SK-N-SH (cell line): ENCODE data around the gene POU2AF1. TPM values are rescaled to one million over a fixed set of nuclear protein-coding genes. Genes with fewer than 3 reads are reported as not detected.

ENCODE experiments used
- CTCF ChIA-PET: fragments of 300-600, 350-600 bp; formaldehyde crosslinking; extraction: SDS; loops from one replicate; lab custom pipeline; 2021; lab: Yijun Ruan, JAX
- POLR2A ChIA-PET: fragments of 350-600 bp; sonication (Branson Sonifier 250); formaldehyde crosslinking; extraction: SDS; loops from one replicate; lab custom pipeline; 2020; ENCODE audit warnings: antibody characterized with exemption, inconsistent platforms; lab: Yijun Ruan, JAX
- DNase-seq: peaks from one replicate; pipeline ENCODE4 v3.0.0; 2012
- H2AFZ ChIP-seq: fragments of 200-600 bp; sonication (generic); 2 replicates; pipeline ENCODE4 v1.8.1; 2016; ENCODE audit warnings: antibody characterized with exemption, mild to moderate bottlenecking, low read depth
- H3F3A ChIP-seq: fragments of 200-600 bp; sonication (generic); replicated peaks from 2 replicates; pipeline ENCODE3; 2016; ENCODE audit warnings: antibody characterized with exemption, mild to moderate bottlenecking; ENCODE audit not compliant: insufficient read depth
- H3K27ac ChIP-seq, 2 experiments: fragments of 200-500 bp in 1 of 2; fragments of 200-600 bp in 1 of 2; sonication (Bioruptor generic) in 1 of 2; sonication (generic), shearing (Covaris generic) in 1 of 2; 2 replicates each; pipeline versions ENCODE4 v1.5.1 to v1.6.1; 2014 to 2016; ENCODE audit warnings: low read depth in 2 of 2, inconsistent platforms in 1 of 2, low read length in 1 of 2, mild to moderate bottlenecking in 1 of 2, mixed read lengths in 1 of 2
- H3K27me3 ChIP-seq: fragments of 200-600 bp; sonication (generic), shearing (Covaris generic); 2 replicates; pipeline ENCODE4 v1.6.1; 2016; ENCODE audit warnings: mixed run types; ENCODE audit not compliant: insufficient read depth
- H3K36me3 ChIP-seq, 2 experiments: fragments of 200-500 bp in 1 of 2; fragments of 200-600 bp in 1 of 2; sonication (Bioruptor generic) in 1 of 2; sonication (generic) in 1 of 2; replicated peaks in 1 of 2; 2 replicates each; pipeline versions ENCODE3 to v1.5.1; 2014 to 2016; ENCODE audit warnings: low read length in 1 of 2, mild to moderate bottlenecking in 1 of 2; ENCODE audit not compliant: insufficient read depth in 2 of 2, control insufficient read depth in 1 of 2
- H3K4me1 ChIP-seq, 2 experiments: fragments of 200-500 bp in 1 of 2; fragments of 200-600 bp in 1 of 2; sonication (Bioruptor generic) in 1 of 2; sonication (generic), shearing (Covaris generic) in 1 of 2; 2 replicates each; pipeline versions ENCODE4 v1.5.1 to v1.6.1; 2014 to 2016; ENCODE audit warnings: low read depth in 1 of 2, low read length in 1 of 2, mixed run types in 1 of 2; ENCODE audit not compliant: insufficient read depth in 2 of 2, control insufficient read depth in 1 of 2
- H3K4me2 ChIP-seq: fragments of 200-600 bp; sonication (generic), shearing (Covaris generic); 2 replicates; pipeline ENCODE4 v1.6.1; 2017; ENCODE audit warnings: mixed run types
- H3K4me3 ChIP-seq, 2 experiments: fragments of 200-500 bp in 1 of 2; fragments of 200-600 bp in 1 of 2; sonication (Bioruptor generic) in 1 of 2; sonication (generic), shearing (Covaris generic) in 1 of 2; 2 replicates each; pipeline versions ENCODE4 v1.5.1 to v1.8.1; 2014 to 2016; ENCODE audit warnings: low read depth in 2 of 2, inconsistent platforms in 1 of 2, low read length in 1 of 2, mild to moderate bottlenecking in 1 of 2, mixed read lengths in 1 of 2, moderate library complexity in 1 of 2
- H3K79me2 ChIP-seq: fragments of 200-600 bp; sonication (generic); 2 replicates; pipeline ENCODE4 v1.8.1; 2017; ENCODE audit warnings: mild to moderate bottlenecking; ENCODE audit not compliant: insufficient read depth
- H3K9ac ChIP-seq: fragments of 200-600 bp; sonication (generic); 2 replicates; pipeline ENCODE4 v1.6.1; 2017; ENCODE audit warnings: mixed run types
- H3K9me2 ChIP-seq: fragments of 200-600 bp; sonication (generic); 2 replicates; pipeline ENCODE4 v1.6.1; 2017; ENCODE audit warnings: mixed run types
- H3K9me3 ChIP-seq: fragments of 200-600 bp; sonication (generic); 2 replicates; pipeline ENCODE4 v1.6.1; 2017; ENCODE audit warnings: mixed run types, mild to moderate bottlenecking, moderate library complexity
- H4K20me1 ChIP-seq: fragments of 200-600 bp; sonication (generic); 2 replicates; pipeline ENCODE4 v1.6.1; 2017; ENCODE audit warnings: mild to moderate bottlenecking, mixed run types; ENCODE audit not compliant: insufficient read depth
- CHD2 ChIP-seq: fragments of 150-350 bp; IDR thresholded peaks from 2 replicates; pipeline ENCODE4 v1.6.1; 2018; ENCODE audit warnings: low read length; ENCODE audit not compliant: partially characterized antibody
- EP300 ChIP-seq, 2 experiments: IDR thresholded peaks; 2 replicates each; pipeline versions ENCODE4 v1.4.0 to v1.6.1; 2012; ENCODE audit warnings: borderline replicate concordance in 1 of 2, low read depth in 1 of 2, low read length in 1 of 2
- FOXM1 ChIP-seq: IDR thresholded peaks from 2 replicates; pipeline ENCODE4 v1.4.0; 2012; ENCODE audit warnings: low read depth, mild to moderate bottlenecking
- GABPA ChIP-seq: IDR thresholded peaks from 2 replicates; pipeline ENCODE4 v1.4.0; 2012; ENCODE audit warnings: low read depth, mild to moderate bottlenecking
- GATA2 ChIP-seq: sonication (generic); formaldehyde crosslinking; IDR thresholded peaks from 2 replicates; pipeline ENCODE4 v1.5.0; 2020; ENCODE audit warnings: mild to moderate bottlenecking, missing genetic modification reagents
- JUND ChIP-seq: IDR thresholded peaks from 2 replicates; pipeline ENCODE4 v1.4.0; 2012
- MAX ChIP-seq: IDR thresholded peaks from 2 replicates; pipeline ENCODE4 v1.4.0; 2012; ENCODE audit warnings: low read depth
- MXI1 ChIP-seq: IDR thresholded peaks from 2 replicates; pipeline ENCODE4 v1.6.1; 2012; ENCODE audit warnings: mild to moderate bottlenecking, low read depth, low read length, improper control_type of control experiment
- NFIC ChIP-seq: IDR thresholded peaks from 2 replicates; pipeline ENCODE4 v1.4.0; 2012; ENCODE audit warnings: borderline replicate concordance
- NRF1 ChIP-seq: IDR thresholded peaks from 2 replicates; pipeline ENCODE4 v1.6.1; 2012; ENCODE audit warnings: low read depth, mild to moderate bottlenecking, low read length
- PBX3 ChIP-seq: IDR thresholded peaks from 2 replicates; pipeline ENCODE4; 2012
- REST ChIP-seq: IDR thresholded peaks from 2 replicates; pipeline ENCODE4 v1.6.1; 2012; ENCODE audit warnings: mild to moderate bottlenecking, low read depth, low read length, moderate library complexity
- RFX5 ChIP-seq: IDR thresholded peaks from 2 replicates; pipeline ENCODE4 v1.6.1; 2012; ENCODE audit warnings: mild to moderate bottlenecking, improper control_type of control experiment, low read length
- SMC3 ChIP-seq: IDR thresholded peaks from 2 replicates; pipeline ENCODE4 v1.6.1; 2012; ENCODE audit warnings: low read depth, low read length, improper control_type of control experiment
- TAF1 ChIP-seq: IDR thresholded peaks from 2 replicates; pipeline ENCODE4 v1.6.1; 2012; ENCODE audit warnings: low read depth, mild to moderate bottlenecking, low read length, moderate library complexity, borderline replicate concordance
- TEAD4 ChIP-seq: IDR thresholded peaks from 2 replicates; pipeline ENCODE4 v1.4.0; 2012; ENCODE audit warnings: mild to moderate bottlenecking, borderline replicate concordance; ENCODE audit not compliant: insufficient read depth
- ZBTB33 ChIP-seq: IDR thresholded peaks from 2 replicates; pipeline ENCODE4 v1.4.0; 2012; ENCODE audit warnings: low read depth, borderline replicate concordance
- WGBS: methylation state at CpG from one replicate; pipeline ENCODE4 v1.1.6; 2017; ENCODE audit warnings: low lambda C conversion rate; 5-methylcytosine and 5-hydroxymethylcytosine counted together
- polyA plus RNA-seq, 3 experiments: library from polyadenylated mRNA; depleted of rRNA; stranded (reverse); fragments of >200 nt; gene quantifications; 2 replicates each; pipeline ENCODE4 v1.2.3, GENCODE V29; 2012
- TF ChIP-seq, protein P1 (sequence below): fragments of 200-600 bp; sonication (generic); IDR thresholded peaks from 2 replicates; pipeline ENCODE4 v1.6.1; 2017; ENCODE audit warnings: antibody characterized with exemption, mild to moderate bottlenecking, moderate library complexity
- TF ChIP-seq, protein P2 (sequence below): IDR thresholded peaks from 2 replicates; pipeline ENCODE4 v1.4.0; 2012; ENCODE audit warnings: low read depth, borderline replicate concordance
- TF ChIP-seq, protein P3 (sequence below): fragments of 150-350 bp; IDR thresholded peaks from 2 replicates; pipeline ENCODE4 v1.6.1; 2016; ENCODE audit warnings: mild to moderate bottlenecking, low read depth, low read length

The POU2AF1 gene
- polyA plus RNA-seq, 1 of the 3 experiments (the other 2 are of a cell fraction): 0.07 TPM

GRCh38 chr11:111414936-111415335 lies 35.9 kb upstream of the POU2AF1 start:
- Histone ChIP-seq H3K4me1 (no peaks in the 10 kb centered on the region; a peak in 1 of 4 replicates), H3F3A (no peaks in the 10 kb centered on the region), H3K9me2 (no peaks in the 10 kb centered on the region), H3K79me2 (no peaks in the 10 kb centered on the region), H3K27ac (no peak overlapping the region), H3K9me3 (no peaks in the 10 kb centered on the region), H4K20me1 (no peaks in the 10 kb centered on the region), H3K27me3 (no peaks in the 10 kb centered on the region; the same call in 1 of the 2 replicates), H3K36me3 (no peaks in the 10 kb centered on the region), H3K4me3 (no peak overlapping the region), H2AFZ (no peak overlapping the region), H3K4me2 (no peak overlapping the region), H3K9ac (no peak overlapping the region)
- TF ChIP-seq, protein P1, sequence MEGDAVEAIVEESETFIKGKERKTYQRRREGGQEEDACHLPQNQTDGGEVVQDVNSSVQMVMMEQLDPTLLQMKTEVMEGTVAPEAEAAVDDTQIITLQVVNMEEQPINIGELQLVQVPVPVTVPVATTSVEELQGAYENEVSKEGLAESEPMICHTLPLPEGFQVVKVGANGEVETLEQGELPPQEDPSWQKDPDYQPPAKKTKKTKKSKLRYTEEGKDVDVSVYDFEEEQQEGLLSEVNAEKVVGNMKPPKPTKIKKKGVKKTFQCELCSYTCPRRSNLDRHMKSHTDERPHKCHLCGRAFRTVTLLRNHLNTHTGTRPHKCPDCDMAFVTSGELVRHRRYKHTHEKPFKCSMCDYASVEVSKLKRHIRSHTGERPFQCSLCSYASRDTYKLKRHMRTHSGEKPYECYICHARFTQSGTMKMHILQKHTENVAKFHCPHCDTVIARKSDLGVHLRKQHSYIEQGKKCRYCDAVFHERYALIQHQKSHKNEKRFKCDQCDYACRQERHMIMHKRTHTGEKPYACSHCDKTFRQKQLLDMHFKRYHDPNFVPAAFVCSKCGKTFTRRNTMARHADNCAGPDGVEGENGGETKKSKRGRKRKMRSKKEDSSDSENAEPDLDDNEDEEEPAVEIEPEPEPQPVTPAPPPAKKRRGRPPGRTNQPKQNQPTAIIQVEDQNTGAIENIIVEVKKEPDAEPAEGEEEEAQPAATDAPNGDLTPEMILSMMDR: no peak
- TF ChIP-seq PBX3: no peak
- TF ChIP-seq FOXM1: no peak
- no peak for TF ChIP-seq GABPA
- TF ChIP-seq EP300 (IDR thresholded peaks at IDR 0.05; ENCODE audit: borderline replicate concordance in 1 of 2, low read depth in 1 of 2, low read length in 1 of 2): no peak
- TF ChIP-seq MAX: no peak
- no peak for TF ChIP-seq ZBTB33
- no peak for TF ChIP-seq MXI1
- TF ChIP-seq TAF1: no peak
- TF ChIP-seq RFX5: no peak
- no peak for TF ChIP-seq NRF1
- TF ChIP-seq JUND: no peak
- no peak for TF ChIP-seq REST
- no peak for TF ChIP-seq SMC3
- TF ChIP-seq TEAD4: no peak
- TF ChIP-seq NFIC: no peak
- TF ChIP-seq, protein P2, sequence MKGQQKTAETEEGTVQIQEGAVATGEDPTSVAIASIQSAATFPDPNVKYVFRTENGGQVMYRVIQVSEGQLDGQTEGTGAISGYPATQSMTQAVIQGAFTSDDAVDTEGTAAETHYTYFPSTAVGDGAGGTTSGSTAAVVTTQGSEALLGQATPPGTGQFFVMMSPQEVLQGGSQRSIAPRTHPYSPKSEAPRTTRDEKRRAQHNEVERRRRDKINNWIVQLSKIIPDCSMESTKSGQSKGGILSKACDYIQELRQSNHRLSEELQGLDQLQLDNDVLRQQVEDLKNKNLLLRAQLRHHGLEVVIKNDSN: no peak
- no peak for TF ChIP-seq CHD2
- no peak for TF ChIP-seq GATA2 (CRISPR knock-in tag)
- TF ChIP-seq, protein P3, sequence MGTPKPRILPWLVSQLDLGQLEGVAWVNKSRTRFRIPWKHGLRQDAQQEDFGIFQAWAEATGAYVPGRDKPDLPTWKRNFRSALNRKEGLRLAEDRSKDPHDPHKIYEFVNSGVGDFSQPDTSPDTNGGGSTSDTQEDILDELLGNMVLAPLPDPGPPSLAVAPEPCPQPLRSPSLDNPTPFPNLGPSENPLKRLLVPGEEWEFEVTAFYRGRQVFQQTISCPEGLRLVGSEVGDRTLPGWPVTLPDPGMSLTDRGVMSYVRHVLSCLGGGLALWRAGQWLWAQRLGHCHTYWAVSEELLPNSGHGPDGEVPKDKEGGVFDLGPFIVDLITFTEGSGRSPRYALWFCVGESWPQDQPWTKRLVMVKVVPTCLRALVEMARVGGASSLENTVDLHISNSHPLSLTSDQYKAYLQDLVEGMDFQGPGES: no peak
- CTCF ChIA-PET: interaction anchor here (1.5 to 18.5 kb wide), 3 partner anchors 13 to 134 kb away, joined by 4 to 305 read pairs (median 42); partner anchors contain the start of gene POU2AF3
- POLR2A ChIA-PET: no interaction called here
- WGBS: 33% methylated on average over 3 of the region's 3 CpGs
- DNase-seq: no peak
